ENCODE data around the gene FADD. TPM values are rescaled to one million over a fixed set of nuclear protein-coding genes. Genes with fewer than 3 reads are reported as not detected.

FADD gene
- total and polyA plus RNA-seq, 8 donors: 4.0 to 20.4 (median 16.5) TPM

GRCh38 chr11:70174547-70175235 lies 28.4 kb upstream of the FADD start:
- intact Hi-C loops (cut with DNase I; ENCODE audit: low total_unique reads): no loop called here
- peaks cover 0 to 17% (median 1%) of the 10 kb centered on the region in 4 donors for H3K36me3 ChIP-seq
- TF ChIP-seq CTCF (IDR thresholded peaks at IDR 0.05) (no peak), POLR2A (IDR thresholded peaks at IDR 0.05) (no peak), POLR2AphosphoS5 (IDR thresholded peaks at IDR 0.05) (no peak), EP300 (IDR thresholded peaks at IDR 0.05) (no peak)
- DNase-seq: peak in 1 of 2 donors; percentile 17
- no peak overlapping the region for H3K27ac ChIP-seq
- peaks cover 0 to 11% (median under 1%) of the 10 kb centered on the region in 4 donors for H3K4me1 ChIP-seq
- no peaks in the 10 kb centered on the region for H3K9me3 ChIP-seq
- 72 to 85% (median 81%) methylated on average over 17 of the region's 17 CpGs for WGBS, 5 donors
- H3K4me3 ChIP-seq: no peak overlapping the region
- H3K27me3 ChIP-seq: no peaks in the 10 kb centered on the region

GRCh38 chr11:70175236-70175698 lies 27.8 kb upstream of the FADD start:
- H3K9me3 ChIP-seq: no peaks in the 10 kb centered on the region
- TF ChIP-seq POLR2A (IDR thresholded peaks at IDR 0.05): no peak
- no peak for TF ChIP-seq POLR2AphosphoS5 (IDR thresholded peaks at IDR 0.05)
- TF ChIP-seq EP300 (IDR thresholded peaks at IDR 0.05): no peak
- no peak for TF ChIP-seq CTCF (IDR thresholded peaks at IDR 0.05)
- intact Hi-C loops (cut with DNase I; ENCODE audit: low total_unique reads): no loop called here
- H3K4me1 ChIP-seq: peaks cover 0 to 8% (median 0%) of the 10 kb centered on the region in 4 donors
- no peaks in the 10 kb centered on the region for H3K27me3 ChIP-seq
- H3K4me3 ChIP-seq: no peak overlapping the region
- peaks cover 0 to 11% (median 0%) of the 10 kb centered on the region in 4 donors for H3K36me3 ChIP-seq
- no peak for DNase-seq
- 58 to 72% (median 65%) methylated on average over 13 to 15 of the region's 15 CpGs for WGBS, 5 donors
- no peak overlapping the region for H3K27ac ChIP-seq

- Histone ChIP-seq H3K4me3 (no peak overlapping the region), H3K9me3 (no peaks in the 10 kb centered on the region), H3K27me3 (no peaks in the 10 kb centered on the region), H3K27ac (no peak overlapping the region), H3K36me3 (peaks cover 0 to 5% (median 0%) of the 10 kb centered on the region in 4 donors), H3K4me1 (peaks cover 0 to 8% (median 0%) of the 10 kb centered on the region in 4 donors)
- no peak for TF ChIP-seq EP300 (IDR thresholded peaks at IDR 0.05)
- TF ChIP-seq POLR2A (IDR thresholded peaks at IDR 0.05): no peak
- peak in 2 of 7 experiments; percentile 30 to 40 for TF ChIP-seq CTCF (IDR thresholded peaks at IDR 0.05)
- TF ChIP-seq POLR2AphosphoS5 (IDR thresholded peaks at IDR 0.05): no peak
- intact Hi-C loops (cut with DNase I; ENCODE audit: low total_unique reads): no loop called here
- WGBS, 5 donors: 83 to 90% (median 88%) methylated on average over 30 to 39 of the region's 39 CpGs
- DNase-seq: peak; percentile 35 to 39
These were observed 26.0 kb upstream of the FADD start for GRCh38 chr11:70176940-70177689.

- Histone ChIP-seq H3K4me1 (peaks cover 0 to 7% (median 0%) of the 10 kb centered on the region in 4 donors), H3K27ac (no peak overlapping the region), H3K36me3 (peaks cover 0 to 8% (median 0%) of the 10 kb centered on the region in 4 donors), H3K9me3 (no peaks in the 10 kb centered on the region), H3K27me3 (peaks cover 0 to 21% (median 0%) of the 10 kb centered on the region in 3 donors), H3K4me3 (no peak overlapping the region)
- WGBS, 5 donors: 82 to 88% (median 87%) methylated on average over 4 to 11 of the region's 11 CpGs
- TF ChIP-seq EP300 (IDR thresholded peaks at IDR 0.05) (no peak), POLR2A (IDR thresholded peaks at IDR 0.05) (no peak), CTCF (IDR thresholded peaks at IDR 0.05) (no peak), POLR2AphosphoS5 (IDR thresholded peaks at IDR 0.05) (no peak)
- intact Hi-C loops (cut with DNase I; ENCODE audit: low total_unique reads): no loop called here
- no peak for DNase-seq
These were observed 22.2 kb upstream of the FADD start for GRCh38 chr11:70180906-70181305.
